K562 (cell line): ENCODE data around the gene ITGAE. TPM values are rescaled to one million over a fixed set of nuclear protein-coding genes. Genes with fewer than 3 reads are reported as not detected.

ENCODE experiments used
- BRD9 ChIP-seq: fragments of 450-650 bp; IDR thresholded peaks from 2 replicates; pipeline ENCODE4 v1.6.1; 2018; ENCODE audit warnings: low read depth; ENCODE audit not compliant: partially characterized antibody
- CHD4 ChIP-seq: fragments of 200-600 bp; sonication (generic); IDR thresholded peaks from 3 replicates; pipeline ENCODE4 v1.6.1; 2012; ENCODE audit warnings: low read depth, mild to moderate bottlenecking, mixed read lengths, low read length, inconsistent platforms; ENCODE audit not compliant: insufficient read depth, insufficient replicate concordance, poor library complexity, severe bottlenecking
- CTBP1 ChIP-seq: fragments of 450-650 bp; IDR thresholded peaks from 2 replicates; pipeline ENCODE4 v1.6.1; 2016; ENCODE audit warnings: borderline replicate concordance
- GABPA ChIP-seq: fragments of 200-800 bp; sonication (Bioruptor generic); conservative IDR thresholded peaks from 2 replicates; pipeline ENCODE4 v1.6.1; 2016; ENCODE audit warnings: low read depth, missing genetic modification characterization, missing compliant biosample characterization
- HIVEP1 ChIP-seq: fragments of 250-450 bp; sonication (Bioruptor Pico); IDR thresholded peaks from 2 replicates; pipeline ENCODE4 v1.4.0; 2020; ENCODE audit warnings: mild to moderate bottlenecking
- LARP7 ChIP-seq: fragments of 450-650 bp; IDR thresholded peaks from 2 replicates; pipeline ENCODE4 v1.6.1; 2016
- MAFG ChIP-seq: fragments of 450-650 bp; conservative IDR thresholded peaks from 2 replicates; pipeline ENCODE4 v1.6.1; 2016; ENCODE audit warnings: missing genetic modification characterization, missing compliant biosample characterization
- MCM7 ChIP-seq, 2 experiments: fragments of 450-650 bp; IDR thresholded peaks; 2 replicates each; pipeline ENCODE4 v1.6.1; 2016 to 2018
- MNT ChIP-seq, 2 experiments: fragments of 450-650 bp; conservative IDR thresholded peaks; 2 replicates each; pipeline ENCODE4 v1.6.1; 2017; ENCODE audit warnings: mild to moderate bottlenecking in 2 of 2, moderate library complexity in 2 of 2
- MTA1 ChIP-seq: fragments of 450-650 bp; IDR thresholded peaks from 2 replicates; pipeline ENCODE4 v1.6.1; 2017; ENCODE audit warnings: borderline replicate concordance
- NFRKB ChIP-seq: fragments of 450-650 bp; IDR thresholded peaks from 2 replicates; pipeline ENCODE4 v1.6.1; 2016; ENCODE audit warnings: low read depth
- NUFIP1 ChIP-seq: fragments of 450-650 bp; IDR thresholded peaks from 2 replicates; pipeline ENCODE4 v1.6.1; 2018; ENCODE audit not compliant: partially characterized antibody
- PURB ChIP-seq: sonication (generic); formaldehyde crosslinking; IDR thresholded peaks from 2 replicates; pipeline ENCODE4 v1.9.0; 2021; ENCODE audit warnings: low read depth, mild to moderate bottlenecking, missing genetic modification reagents
- SIN3B ChIP-seq: fragments of 450-650 bp; IDR thresholded peaks from 2 replicates; pipeline ENCODE4 v1.6.1; 2017; ENCODE audit warnings: low read depth, mild to moderate bottlenecking, moderate library complexity
- SP2 ChIP-seq: IDR thresholded peaks from 2 replicates; pipeline ENCODE4 v1.6.1; 2011; ENCODE audit warnings: mild to moderate bottlenecking, low read depth, low read length, moderate library complexity; ENCODE audit not compliant: poor library complexity, severe bottlenecking; ENCODE audit errors: extremely low read depth
- STAT5A ChIP-seq: IDR thresholded peaks from 2 replicates; pipeline ENCODE4 v1.6.1; 2012; ENCODE audit warnings: low read length, inconsistent platforms, borderline replicate concordance
- TFE3 ChIP-seq: fragments of 450-650 bp; formaldehyde crosslinking; IDR thresholded peaks from 2 replicates; pipeline ENCODE4 v1.4.0; 2020; ENCODE audit warnings: mild to moderate bottlenecking, mixed read lengths
- TRIM24 ChIP-seq, 2 experiments: fragments of 450-650 bp; IDR thresholded peaks; 2 replicates each; pipeline ENCODE4 v1.6.1; 2016
- ZFP30 ChIP-seq: fragments of 250-450 bp; sonication (Bioruptor Pico); IDR thresholded peaks from 2 replicates; pipeline ENCODE4 v1.8.0; 2022; ENCODE audit warnings: moderate library complexity, mild to moderate bottlenecking, inconsistent platforms, borderline replicate concordance
- ZKSCAN3 ChIP-seq: fragments of 250-450 bp; sonication (Bioruptor Pico); IDR thresholded peaks from 2 replicates; pipeline ENCODE4 v1.4.0; 2020
- ZNF561 ChIP-seq: fragments of 450-650 bp; formaldehyde crosslinking; conservative IDR thresholded peaks from 2 replicates; pipeline ENCODE4 v1.4.0; 2020; ENCODE audit warnings: mild to moderate bottlenecking, moderate library complexity
- ZNF57 ChIP-seq: fragments of 450-650 bp; formaldehyde crosslinking; IDR thresholded peaks from 2 replicates; pipeline ENCODE4 v1.4.0; 2020; ENCODE audit warnings: mild to moderate bottlenecking, moderate library complexity
- ZNF77 ChIP-seq: fragments of 250-450 bp; sonication (Bioruptor Pico); IDR thresholded peaks from 2 replicates; pipeline ENCODE4 v1.5.0; 2020
- polyA plus RNA-seq, 8 experiments: library from polyadenylated mRNA; depleted of rRNA in 4 of 8; stranded (reverse) in 5 of 8; unstranded in 3 of 8; fragments of >200 nt; fragmentation: Nextera tagmentation in 2 of 8; fragmentation: Illumina TruSeq in 1 of 8; extraction: Ambion mirVana in 2 of 8; extraction: Trizol in 1 of 8; gene quantifications; 2 replicates each; pipeline versions ENCODE4 v1.2.1 to v1.2.3, GENCODE V29; 2011 to 2014; ENCODE audit warnings: inconsistent platforms in 1 of 8, missing spikeins in 1 of 8
- total RNA-seq, 7 experiments: library from RNA; depleted of rRNA in 6 of 7; stranded (reverse); fragments of >200 nt in 6 of 7; fragmentation: Illumina TruSeq in 2 of 7; extraction: Trizol in 2 of 7; gene quantifications; 2 replicates each; pipeline versions ENCODE4 v1.2.1 to v1.2.3, GENCODE V29; 2011 to 2021; ENCODE audit warnings: low replicate concordance in 1 of 7
- TF ChIP-seq, protein P1 (sequence below), 2 experiments: fragments of 450-650 bp; IDR thresholded peaks; 2 replicates each; pipeline ENCODE4 v1.6.1; 2016

The ITGAE gene
- total and polyA plus RNA-seq, 9 of the 15 experiments (the other 6 are each of a cell fraction or from before 2014, with no cell fraction given) = 14.8 to 160 (median 27.0) TPM

GRCh38 chr17:3668279-3669084 is 132.5 kb downstream of the ITGAE start, which contains the start of the genes EMC6 and TAX1BP3 (continued):
- TF ChIP-seq, protein P1, sequence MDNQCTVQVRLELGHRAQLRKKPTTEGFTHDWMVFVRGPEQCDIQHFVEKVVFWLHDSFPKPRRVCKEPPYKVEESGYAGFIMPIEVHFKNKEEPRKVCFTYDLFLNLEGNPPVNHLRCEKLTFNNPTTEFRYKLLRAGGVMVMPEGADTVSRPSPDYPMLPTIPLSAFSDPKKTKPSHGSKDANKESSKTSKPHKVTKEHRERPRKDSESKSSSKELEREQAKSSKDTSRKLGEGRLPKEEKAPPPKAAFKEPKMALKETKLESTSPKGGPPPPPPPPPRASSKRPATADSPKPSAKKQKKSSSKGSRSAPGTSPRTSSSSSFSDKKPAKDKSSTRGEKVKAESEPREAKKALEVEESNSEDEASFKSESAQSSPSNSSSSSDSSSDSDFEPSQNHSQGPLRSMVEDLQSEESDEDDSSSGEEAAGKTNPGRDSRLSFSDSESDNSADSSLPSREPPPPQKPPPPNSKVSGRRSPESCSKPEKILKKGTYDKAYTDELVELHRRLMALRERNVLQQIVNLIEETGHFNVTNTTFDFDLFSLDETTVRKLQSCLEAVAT (IDR thresholded peaks at IDR 0.05) = no peak
- TF ChIP-seq CTBP1 (peak; percentile 78), ZKSCAN3 (CRISPR knock-in tag) (no peak), SP2 (no peak), GABPA (tag) (no peak), ZNF57 (CRISPR knock-in tag) (no peak), ZNF561 (no peak), STAT5A (no peak), MTA1 (no peak), ZFP30 (CRISPR knock-in tag) (no peak), BRD9 (no peak), LARP7 (no peak), PURB (CRISPR knock-in tag) (no peak), SIN3B (peak; percentile 93), NFRKB (peak; percentile 54; the same call in 1 of the 2 replicates), HIVEP1 (CRISPR knock-in tag) (no peak), MNT (conservative IDR thresholded peaks at IDR 0.05) (peak in 1 of 2 experiments; percentile 41; a peak in 1 of 4 replicates), ZNF77 (CRISPR knock-in tag) (no peak), TFE3 (CRISPR knock-in tag) (no peak), NUFIP1 (no peak), MAFG (no peak), MCM7 (IDR thresholded peaks at IDR 0.05) (no peak), CHD4 (no peak), TRIM24 (IDR thresholded peaks at IDR 0.05) (no peak)
